ENCODE results near the gene RTN4IP1.

GRCh38 chr6:106563614-106564013 lies 65.7 kb downstream of the RTN4IP1 start:
- no peak for TF ChIP-seq PHB2 (IDR thresholded peaks at IDR 0.05; ENCODE audit: partially characterized antibody)
- no peak for TF ChIP-seq PHF8 (CRISPR knock-in tag; IDR thresholded peaks at IDR 0.05)
- TF ChIP-seq EHMT2 (IDR thresholded peaks at IDR 0.05; ENCODE audit: borderline replicate concordance, low read depth, low read length): no peak
- no peak for TF ChIP-seq SMC3 (IDR thresholded peaks at IDR 0.05; ENCODE audit: low read length)
- TF ChIP-seq, protein P1, sequence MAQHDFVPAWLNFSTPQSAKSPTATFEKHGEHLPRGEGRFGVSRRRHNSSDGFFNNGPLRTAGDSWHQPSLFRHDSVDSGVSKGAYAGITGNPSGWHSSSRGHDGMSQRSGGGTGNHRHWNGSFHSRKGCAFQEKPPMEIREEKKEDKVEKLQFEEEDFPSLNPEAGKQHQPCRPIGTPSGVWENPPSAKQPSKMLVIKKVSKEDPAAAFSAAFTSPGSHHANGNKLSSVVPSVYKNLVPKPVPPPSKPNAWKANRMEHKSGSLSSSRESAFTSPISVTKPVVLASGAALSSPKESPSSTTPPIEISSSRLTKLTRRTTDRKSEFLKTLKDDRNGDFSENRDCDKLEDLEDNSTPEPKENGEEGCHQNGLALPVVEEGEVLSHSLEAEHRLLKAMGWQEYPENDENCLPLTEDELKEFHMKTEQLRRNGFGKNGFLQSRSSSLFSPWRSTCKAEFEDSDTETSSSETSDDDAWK (CRISPR knock-in tag; IDR thresholded peaks at IDR 0.05): no peak
- no peak for TF ChIP-seq ATF2 (CRISPR knock-in tag; IDR thresholded peaks at IDR 0.05)
- no peak for TF ChIP-seq ZFP36 (IDR thresholded peaks at IDR 0.05; ENCODE audit: borderline replicate concordance, low read depth, low read length, partially characterized antibody)
- TF ChIP-seq EZH2 (conservative IDR thresholded peaks at IDR 0.05; ENCODE audit: low read depth, low read length): no peak
- no peak for TF ChIP-seq TAF15 (IDR thresholded peaks at IDR 0.05; ENCODE audit: low read depth, low read length, poor library complexity, severe bottlenecking)
- TF ChIP-seq, protein P2, sequence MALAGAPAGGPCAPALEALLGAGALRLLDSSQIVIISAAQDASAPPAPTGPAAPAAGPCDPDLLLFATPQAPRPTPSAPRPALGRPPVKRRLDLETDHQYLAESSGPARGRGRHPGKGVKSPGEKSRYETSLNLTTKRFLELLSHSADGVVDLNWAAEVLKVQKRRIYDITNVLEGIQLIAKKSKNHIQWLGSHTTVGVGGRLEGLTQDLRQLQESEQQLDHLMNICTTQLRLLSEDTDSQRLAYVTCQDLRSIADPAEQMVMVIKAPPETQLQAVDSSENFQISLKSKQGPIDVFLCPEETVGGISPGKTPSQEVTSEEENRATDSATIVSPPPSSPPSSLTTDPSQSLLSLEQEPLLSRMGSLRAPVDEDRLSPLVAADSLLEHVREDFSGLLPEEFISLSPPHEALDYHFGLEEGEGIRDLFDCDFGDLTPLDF (CRISPR knock-in tag; IDR thresholded peaks at IDR 0.05): no peak
- TF ChIP-seq, protein P3, sequence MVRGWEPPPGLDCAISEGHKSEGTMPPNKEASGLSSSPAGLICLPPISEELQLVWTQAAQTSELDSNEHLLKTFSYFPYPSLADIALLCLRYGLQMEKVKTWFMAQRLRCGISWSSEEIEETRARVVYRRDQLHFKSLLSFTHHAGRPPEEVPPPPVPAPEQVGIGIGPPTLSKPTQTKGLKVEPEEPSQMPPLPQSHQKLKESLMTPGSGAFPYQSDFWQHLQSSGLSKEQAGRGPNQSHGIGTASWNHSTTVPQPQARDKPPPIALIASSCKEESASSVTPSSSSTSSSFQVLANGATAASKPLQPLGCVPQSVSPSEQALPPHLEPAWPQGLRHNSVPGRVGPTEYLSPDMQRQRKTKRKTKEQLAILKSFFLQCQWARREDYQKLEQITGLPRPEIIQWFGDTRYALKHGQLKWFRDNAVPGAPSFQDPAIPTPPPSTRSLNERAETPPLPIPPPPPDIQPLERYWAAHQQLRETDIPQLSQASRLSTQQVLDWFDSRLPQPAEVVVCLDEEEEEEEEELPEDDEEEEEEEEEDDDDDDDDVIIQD (CRISPR knock-in tag; IDR thresholded peaks at IDR 0.05; ENCODE audit: low read depth): no peak
- TF ChIP-seq CBX5 (CRISPR knock-in tag; IDR thresholded peaks at IDR 0.05; ENCODE audit: borderline replicate concordance): no peak
- TF ChIP-seq ASH2L (IDR thresholded peaks at IDR 0.05; ENCODE audit: insufficient read length, low read depth, low read length): no peak

Data from HepG2 (cell line).